SK-N-MC (cell line): Measurements from ENCODE around the gene RNU7-1.

ENCODE experiments used
- EZH2 ChIP-seq: fragments of 200-600 bp; sonication (generic); IDR thresholded peaks from one replicate; pipeline ENCODE4 v1.6.1; 2017; ENCODE audit warnings: antibody characterized with exemption
- FOXP2 ChIP-seq: optimal IDR thresholded peaks from 2 replicates; pipeline ENCODE3; 2011; ENCODE audit warnings: mild to moderate bottlenecking, moderate library complexity; ENCODE audit not compliant: insufficient read depth; ENCODE audit errors: extremely low read length, control extremely low read depth
- POLR2AphosphoS5 ChIP-seq: IDR thresholded peaks from 2 replicates; pipeline ENCODE4 v1.6.1; 2012; ENCODE audit warnings: mild to moderate bottlenecking, low read depth, low read length, borderline replicate concordance

- TF ChIP-seq POLR2AphosphoS5, result no peak
- no peak for TF ChIP-seq EZH2
- TF ChIP-seq FOXP2, result no peak
These were observed 261 bp upstream of the RNU7-1 start for GRCh38 chr12:6943389-6943721.
